SW480 (cell line): Measurements from ENCODE around the gene SETDB2.

Source experiments
- DNase-seq: peaks from one replicate; pipeline ENCODE4 v3.0.0-alpha.2; 2016; ENCODE audit warnings: low spot score

SETDB2 gene

DNA sequence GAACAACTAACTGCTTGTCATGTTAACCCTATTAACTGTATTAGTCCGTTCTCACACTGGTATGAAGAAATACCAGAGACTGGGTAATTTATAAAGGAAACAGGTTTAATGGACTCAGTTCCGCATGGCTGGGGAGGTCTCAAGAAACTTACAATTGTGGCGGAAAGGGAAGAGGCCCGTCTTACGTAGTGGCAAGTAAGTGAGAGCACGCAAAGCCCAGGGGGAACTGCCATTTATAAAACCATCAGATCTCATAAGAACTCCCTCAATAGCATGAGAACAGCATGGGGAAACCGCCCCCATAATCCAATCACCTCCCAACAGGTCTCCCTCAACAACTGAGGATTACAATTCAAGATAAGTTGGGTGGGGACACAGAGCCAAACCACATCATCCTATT is 86.4 kb downstream of the SETDB2 start:
- no peak for DNase-seq

DNA sequence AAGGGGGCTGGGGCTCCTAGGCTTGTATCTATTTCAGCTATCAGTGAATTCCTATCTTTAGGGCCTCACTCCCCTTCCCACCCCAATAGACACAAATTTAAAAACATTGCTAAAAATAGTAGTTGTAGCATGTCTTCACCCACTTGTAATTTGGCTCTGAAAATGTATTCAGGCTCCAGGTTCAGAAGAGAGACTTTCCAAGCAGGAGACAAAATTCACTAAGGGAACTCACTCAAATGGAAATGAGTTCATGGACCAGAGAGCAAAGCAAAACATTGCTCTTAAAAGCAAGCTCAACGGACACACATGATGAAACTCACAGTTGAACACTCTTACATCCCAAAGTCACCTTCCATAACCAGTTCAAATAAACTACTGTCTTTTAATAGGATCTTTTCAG is 88.5 kb downstream of the SETDB2 start:
- no peak for DNase-seq

DNA sequence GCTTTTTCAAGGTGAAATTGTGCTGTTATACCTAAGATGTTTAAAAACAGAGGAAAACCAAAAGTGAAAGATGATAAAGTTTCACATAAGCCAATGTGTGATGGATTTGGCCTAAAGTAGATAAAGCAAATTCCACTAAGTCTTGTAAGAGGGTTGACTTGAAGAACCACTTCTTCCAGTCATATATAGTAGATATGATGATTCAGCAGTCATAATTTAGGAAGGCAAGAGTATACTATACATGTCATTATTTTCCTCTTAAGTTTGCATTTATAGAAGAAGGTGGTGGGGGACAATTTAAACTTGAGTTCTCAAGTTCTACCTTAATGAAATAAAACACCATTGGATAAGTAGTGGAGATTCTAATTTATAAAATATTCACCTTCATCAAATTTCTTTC is 88.9 kb downstream of the SETDB2 start:
- no peak for DNase-seq

DNA sequence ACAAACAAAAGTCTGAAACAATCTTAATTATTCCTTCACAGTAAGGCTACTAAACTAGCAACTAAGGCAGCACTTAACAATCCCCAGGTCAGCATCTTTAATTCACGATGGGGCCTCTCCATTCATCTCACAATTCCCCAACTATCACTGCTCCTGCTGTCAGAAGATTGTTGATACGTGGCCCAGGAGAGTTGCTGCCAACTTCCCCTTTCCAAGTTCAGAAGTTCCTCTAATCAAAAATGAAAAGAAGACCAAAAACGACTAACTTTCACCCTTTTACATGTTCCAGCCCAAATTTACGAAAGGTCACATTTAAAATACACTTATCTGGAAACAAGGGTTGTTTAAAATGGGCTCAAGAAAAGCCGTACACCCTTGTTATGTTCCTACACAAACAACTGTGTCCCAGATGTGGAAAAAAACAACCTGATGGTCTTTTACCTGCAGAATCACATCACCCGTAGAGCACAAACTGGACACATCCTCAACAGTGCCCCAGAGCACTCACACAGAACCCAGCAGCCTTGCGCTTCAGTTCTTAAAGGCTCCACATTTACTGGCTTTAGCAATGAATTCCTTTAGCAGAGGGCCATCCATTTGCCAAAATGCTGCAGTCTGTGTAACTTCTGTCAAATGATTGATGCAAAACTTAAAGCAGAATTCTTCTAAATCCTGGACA is 89.7 kb downstream of the SETDB2 start:
- no peak for DNase-seq

DNA sequence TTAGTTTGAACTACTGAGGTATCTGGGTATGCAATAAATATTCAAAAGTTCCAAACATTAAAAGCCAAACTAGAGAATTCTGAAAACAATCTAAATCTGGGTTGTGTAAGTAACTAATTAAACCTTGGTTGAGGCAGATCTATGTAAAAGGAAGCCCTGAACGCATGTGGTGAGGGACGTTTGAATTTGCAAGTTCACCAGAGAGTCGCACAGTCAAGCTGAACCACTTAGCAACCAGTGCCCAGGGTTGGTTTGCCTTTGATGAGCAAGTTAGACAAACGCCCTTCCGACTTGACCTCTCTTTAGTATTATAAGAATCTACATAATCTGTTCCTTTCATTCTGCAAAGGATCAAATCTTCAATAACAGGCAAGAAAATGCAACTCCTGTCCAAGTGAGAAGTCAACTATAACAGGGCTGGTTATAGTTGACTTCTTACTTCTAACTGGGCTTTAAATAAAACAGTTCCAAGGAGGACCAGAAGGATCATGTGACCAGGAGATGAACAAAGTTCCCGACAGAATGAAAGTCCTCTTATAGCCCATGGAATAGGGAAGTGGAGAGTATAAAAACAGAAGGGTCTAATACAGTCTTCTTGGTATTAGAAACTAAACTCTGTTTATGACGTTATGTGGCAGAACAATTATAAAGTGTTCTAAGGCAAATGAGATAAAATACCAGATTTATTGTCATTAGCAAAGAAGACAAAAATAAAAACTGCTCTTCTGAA is 92.2 kb downstream of the SETDB2 start:
- no peak for DNase-seq

DNA sequence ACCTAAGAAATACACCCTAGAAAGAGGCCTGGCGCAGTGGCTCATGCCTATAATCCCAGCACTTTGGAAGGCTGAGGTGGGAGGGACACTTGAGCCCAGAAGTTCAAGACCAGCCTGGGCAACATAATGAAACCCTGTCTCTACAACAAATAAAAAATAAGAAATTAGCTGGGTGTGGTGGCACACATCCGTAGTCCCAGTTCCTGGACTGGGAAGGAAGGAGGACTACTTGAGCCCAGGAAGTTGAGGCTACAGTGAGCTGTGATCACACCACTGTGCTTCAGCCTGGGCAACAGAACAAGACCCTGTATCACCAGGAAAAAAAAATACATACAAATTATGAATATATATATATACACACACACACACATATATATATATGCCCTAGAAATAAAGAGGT is 94.3 kb downstream of the SETDB2 start:
- DNase-seq = no peak

DNA sequence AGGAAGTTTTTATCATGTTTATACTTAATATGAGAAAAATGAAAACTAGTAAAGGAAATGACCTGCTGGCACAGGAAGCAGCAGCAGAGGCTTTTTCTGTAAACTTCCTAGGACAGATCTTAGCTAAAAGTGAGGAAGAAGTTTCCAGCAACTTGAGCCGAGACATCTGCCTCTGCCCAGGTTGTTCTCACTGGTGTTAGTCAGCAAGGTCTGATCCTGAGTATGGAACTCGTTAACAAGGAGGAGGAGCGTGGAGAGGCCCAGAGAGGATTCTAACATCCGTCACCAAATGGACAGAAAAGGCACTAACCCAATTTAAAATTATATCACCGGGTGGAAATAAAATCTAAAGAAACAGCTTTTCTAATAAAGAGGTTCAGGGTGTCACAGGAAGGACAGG is 95.2 kb downstream of the SETDB2 start:
- DNase-seq = no peak

DNA sequence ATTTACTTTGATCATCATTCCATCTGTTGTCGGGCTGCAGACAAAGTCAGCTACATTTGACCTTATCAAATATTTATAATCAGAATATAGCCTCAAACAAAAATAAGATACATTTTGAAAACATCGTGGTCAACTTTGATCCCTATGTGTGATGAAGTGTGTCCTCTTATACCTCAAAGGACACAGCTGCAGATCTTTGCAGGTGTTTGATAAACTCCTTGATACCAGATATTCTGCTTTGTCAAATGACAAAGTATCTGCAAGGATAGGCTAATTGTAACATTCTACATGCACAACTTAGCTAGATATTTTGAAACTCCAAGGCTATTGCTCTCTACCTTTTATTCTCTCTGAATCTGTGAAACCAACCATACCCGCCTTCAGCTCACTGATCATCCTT is 95.7 kb downstream of the SETDB2 start:
- DNase-seq = no peak

DNA sequence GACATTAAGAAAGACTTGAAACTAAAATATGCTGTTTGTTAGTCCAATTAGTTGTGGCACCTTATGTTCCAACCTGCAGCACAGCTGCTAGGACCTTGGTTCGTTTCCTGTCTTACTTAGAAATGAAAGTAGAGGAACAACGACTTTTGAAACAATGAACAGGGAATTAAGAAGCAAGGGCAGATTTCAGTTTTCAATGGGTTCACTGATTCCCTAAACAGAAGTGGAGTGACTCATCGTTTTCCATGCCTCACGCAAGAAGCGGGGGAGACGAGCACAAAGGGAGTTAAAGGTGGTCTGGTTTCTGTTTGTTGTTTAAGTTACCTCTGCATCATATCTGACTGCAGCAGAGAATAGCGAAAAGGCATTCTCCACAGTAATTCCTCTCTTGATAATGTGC is 96.5 kb downstream of the SETDB2 start:
- no peak for DNase-seq

DNA sequence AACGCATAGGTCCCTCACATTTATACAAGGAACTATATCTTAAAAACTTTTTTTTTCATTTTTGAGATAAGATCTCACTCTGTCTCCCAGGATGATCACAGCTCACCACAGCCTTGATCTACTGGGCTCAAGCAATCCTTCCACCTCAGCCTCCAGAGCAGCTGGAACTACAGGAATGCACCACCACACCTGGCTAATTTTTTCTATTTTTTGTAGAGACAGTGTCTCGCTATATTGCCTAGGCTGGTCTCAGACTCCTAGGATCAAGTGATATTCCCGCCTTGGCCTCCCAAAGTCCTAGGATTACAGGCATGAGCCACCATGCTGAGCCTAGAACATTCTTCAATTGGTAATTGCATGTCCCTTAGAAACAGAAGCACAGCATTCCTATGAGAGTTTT is 99.6 kb downstream of the SETDB2 start:
- no peak for DNase-seq
